Lung (tissue), 12 donors: ENCODE results near the gene JRKL. TPM values are rescaled to one million over a fixed set of nuclear protein-coding genes. Genes with fewer than 3 reads are reported as not detected.
"Not testable (repeated sequence)": the region's sequence is repeated elsewhere in the genome, so short reads cannot be mapped to it uniquely, and the experiment has no call there.

Source experiments
- ATAC-seq: fragments of 200-7000 bp; cut with Tn5 transposase; one replicate; pipeline ENCODE4 v1.9.1; 2020; ENCODE audit warnings: moderate number of reproducible peaks; ENCODE audit not compliant: insufficient read depth, low FRiP score
- DNase-seq, 3 donors: peaks; one replicate each; pipeline ENCODE4 v3.0.0-alpha.2; 2013 to 2017
- H3K27ac ChIP-seq, 2 donors: one replicate each; pipeline ENCODE4 v1.5.1; 2013; ENCODE audit warnings: mild to moderate bottlenecking in 2 of 2, moderate library complexity in 2 of 2, control low read depth in 1 of 2, inconsistent platforms in 1 of 2, low read depth in 1 of 2, low read length in 1 of 2
- H3K27me3 ChIP-seq, 3 donors: one replicate each; pipeline ENCODE4 v1.5.1; 2013; ENCODE audit warnings: low read length in 2 of 3; ENCODE audit not compliant: control insufficient read depth in 3 of 3, insufficient read depth in 3 of 3
- H3K36me3 ChIP-seq, 4 donors: one replicate each; pipeline ENCODE4 v1.5.1; 2013; ENCODE audit warnings: low read length in 4 of 4, mild to moderate bottlenecking in 1 of 4, moderate library complexity in 1 of 4; ENCODE audit not compliant: control insufficient read depth in 4 of 4, insufficient read depth in 4 of 4
- H3K4me1 ChIP-seq, 5 donors: one replicate each; pipeline ENCODE4 v1.5.1; 2013; ENCODE audit warnings: low read length in 5 of 5, mild to moderate bottlenecking in 2 of 5, moderate library complexity in 1 of 5; ENCODE audit not compliant: control insufficient read depth in 5 of 5, insufficient read depth in 5 of 5
- H3K4me3 ChIP-seq: one replicate; pipeline ENCODE4 v1.5.1; 2013; ENCODE audit warnings: mild to moderate bottlenecking, control low read depth, moderate library complexity
- H3K9ac ChIP-seq, 2 donors: one replicate each; pipeline ENCODE4 v1.5.1; 2013; ENCODE audit warnings: low read length in 2 of 2, control low read depth in 1 of 2; ENCODE audit not compliant: insufficient read depth in 1 of 2
- H3K9me3 ChIP-seq, 4 donors: one replicate each; pipeline ENCODE4 v1.5.1; 2013; ENCODE audit warnings: low read length in 3 of 4, mild to moderate bottlenecking in 1 of 4, moderate library complexity in 1 of 4; ENCODE audit not compliant: control insufficient read depth in 4 of 4, insufficient read depth in 3 of 4
- WGBS, 2 donors: extraction: QIAGEN DNeasy Blood & Tissue Kit; methylation state at CpG; one replicate each; pipeline ENCODE4 v1.1.7; 2013; 5-methylcytosine and 5-hydroxymethylcytosine counted together
- polyA plus RNA-seq, 2 donors: library from polyadenylated mRNA; stranded (reverse); fragments of 200-250 nt; gene quantifications; one replicate each; pipeline ENCODE4 v1.2.1, GENCODE V29; 2013
- total RNA-seq, 2 donors: library from RNA; depleted of rRNA in 1 of 2; stranded (reverse); fragments of >200 nt in 1 of 2; gene quantifications; one replicate each; pipeline ENCODE4 v1.2.1, GENCODE V29; 2014 to 2021
- TF ChIP-seq, protein P1 (sequence below): IDR thresholded peaks from 2 replicates; pipeline ENCODE4 v1.5.1; 2012; ENCODE audit warnings: mild to moderate bottlenecking; ENCODE audit errors: control extremely low read depth, extremely low read depth
- donor health status: control.
- donor health status: control.
- donor health status: Bipolar disorder and iron deficiency.
- donor health status: healthy.
- donor health status: DM: yes; HTN: yes; CAD: no.

The JRKL gene
- total and polyA plus RNA-seq, 4 donors = 5.1 to 20.2 (median 8.0) TPM

DNA sequence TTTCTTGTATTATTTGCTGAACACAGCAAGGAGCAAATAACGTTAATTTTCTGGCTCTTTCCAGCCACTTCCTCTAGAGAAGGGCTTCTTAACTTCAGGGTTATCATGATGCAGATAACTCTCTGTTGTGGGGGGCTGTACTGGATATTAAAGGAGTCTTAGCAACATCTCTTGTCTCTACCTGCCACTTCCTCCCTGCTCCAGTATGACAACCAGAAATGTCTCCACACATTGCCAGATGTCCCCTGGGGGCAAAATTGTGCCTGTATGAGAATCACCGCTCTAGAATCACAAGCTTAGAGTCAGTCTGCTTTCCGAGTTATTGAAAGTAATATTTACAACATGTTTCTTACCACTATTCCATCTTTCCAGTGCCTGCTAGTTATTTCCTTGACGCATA lies 6.8 kb downstream of the JRKL start:
- Histone ChIP-seq H3K4me1 (no peaks in the 10 kb centered on the region), H3K27ac (no peak overlapping the region), H3K4me3 (no peak overlapping the region), H3K36me3 (peaks cover 0 to 2% (median 0%) of the 10 kb centered on the region in 4 donors), H3K9ac (no peak overlapping the region), H3K9me3 (peaks cover 0 to 2% (median 0%) of the 10 kb centered on the region in 4 donors), H3K27me3 (no peaks in the 10 kb centered on the region)
- no peak for DNase-seq
- no peak for ATAC-seq
- WGBS, 2 donors = 75 to 81% methylated on average over 4 of the region's 4 CpGs
- TF ChIP-seq, protein P1, sequence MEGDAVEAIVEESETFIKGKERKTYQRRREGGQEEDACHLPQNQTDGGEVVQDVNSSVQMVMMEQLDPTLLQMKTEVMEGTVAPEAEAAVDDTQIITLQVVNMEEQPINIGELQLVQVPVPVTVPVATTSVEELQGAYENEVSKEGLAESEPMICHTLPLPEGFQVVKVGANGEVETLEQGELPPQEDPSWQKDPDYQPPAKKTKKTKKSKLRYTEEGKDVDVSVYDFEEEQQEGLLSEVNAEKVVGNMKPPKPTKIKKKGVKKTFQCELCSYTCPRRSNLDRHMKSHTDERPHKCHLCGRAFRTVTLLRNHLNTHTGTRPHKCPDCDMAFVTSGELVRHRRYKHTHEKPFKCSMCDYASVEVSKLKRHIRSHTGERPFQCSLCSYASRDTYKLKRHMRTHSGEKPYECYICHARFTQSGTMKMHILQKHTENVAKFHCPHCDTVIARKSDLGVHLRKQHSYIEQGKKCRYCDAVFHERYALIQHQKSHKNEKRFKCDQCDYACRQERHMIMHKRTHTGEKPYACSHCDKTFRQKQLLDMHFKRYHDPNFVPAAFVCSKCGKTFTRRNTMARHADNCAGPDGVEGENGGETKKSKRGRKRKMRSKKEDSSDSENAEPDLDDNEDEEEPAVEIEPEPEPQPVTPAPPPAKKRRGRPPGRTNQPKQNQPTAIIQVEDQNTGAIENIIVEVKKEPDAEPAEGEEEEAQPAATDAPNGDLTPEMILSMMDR = no peak

DNA sequence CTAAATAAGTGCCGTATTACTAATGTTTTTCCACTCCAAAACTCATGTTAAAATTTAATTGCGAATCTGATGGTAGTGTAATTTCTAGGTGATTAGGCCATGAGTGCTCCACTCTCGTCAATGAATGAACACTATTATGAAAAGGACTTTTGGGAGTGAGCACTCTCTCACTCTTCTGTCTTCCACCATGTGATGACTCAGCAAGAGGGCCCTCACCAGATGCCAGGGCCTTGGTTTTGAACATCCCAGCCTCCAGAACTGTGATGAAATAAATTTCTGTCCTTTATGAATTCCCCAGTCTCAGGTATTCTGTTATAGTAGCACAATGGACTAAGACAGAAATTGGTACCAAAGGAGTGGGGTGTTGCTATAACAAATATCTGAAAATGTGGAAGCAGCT lies 8.1 kb downstream of the JRKL start:
- Histone ChIP-seq H3K4me3 (no peak overlapping the region), H3K36me3 (no peaks in the 10 kb centered on the region), H3K27ac (no peak overlapping the region), H3K9me3 (peaks cover 0 to 2% (median 0%) of the 10 kb centered on the region in 4 donors), H3K27me3 (no peaks in the 10 kb centered on the region), H3K9ac (no peak overlapping the region), H3K4me1 (no peaks in the 10 kb centered on the region)
- DNase-seq = no peak
- 92 to 95% methylated on average over 3 of the region's 3 CpGs for WGBS, 2 donors
- ATAC-seq = no peak
- TF ChIP-seq, protein P1 = no peak

GRCh38 chr11:96400697-96401096 lies 10.9 kb downstream of the JRKL start:
- no peak for ATAC-seq
- WGBS, 2 donors = 89 to 100% methylated on average over 1 of the region's 1 CpG
- no peaks in the 10 kb centered on the region for H3K36me3 ChIP-seq
- no peak overlapping the region for H3K9ac ChIP-seq
- H3K4me3 ChIP-seq = no peak overlapping the region
- no peak for DNase-seq
- no peaks in the 10 kb centered on the region for H3K4me1 ChIP-seq
- H3K9me3 ChIP-seq = peaks cover 0 to 2% (median 0%) of the 10 kb centered on the region in 4 donors
- TF ChIP-seq, protein P1 = no peak
- no peak overlapping the region for H3K27ac ChIP-seq
- no peaks in the 10 kb centered on the region for H3K27me3 ChIP-seq

GRCh38 chr11:96411412-96411811 lies 21.6 kb downstream of the JRKL start:
- H3K27ac ChIP-seq, ATAC-seq, H3K4me3 ChIP-seq: not testable (repeated sequence)

More at GRCh38 chr11:96411412-96411811, 21.6 kb downstream of the JRKL start:
- not testable (repeated sequence) for DNase-seq, H3K4me1 ChIP-seq, H3K36me3 ChIP-seq, H3K9ac ChIP-seq, H3K9me3 ChIP-seq, H3K27me3 ChIP-seq
- WGBS, 2 donors = 71 to 85% methylated on average over 12 to 18 of the region's 18 CpGs
